Aorta (tissue), 5 donors: ENCODE measurements around the gene TFF1. TPM values are rescaled to one million over a fixed set of nuclear protein-coding genes. Genes with fewer than 3 reads are reported as not detected.
A peak's percentile ranks its signal among the peaks of the same experiment; 100 is the strongest.

Experiments used
- ATAC-seq: fragments of 200-7000 bp; cut with Tn5 transposase; one replicate; pipeline ENCODE4 v1.9.1; 2022; ENCODE audit warnings: moderate library complexity; ENCODE audit not compliant: low FRiP score
- DNase-seq, 2 donors: peaks; one replicate each; pipeline ENCODE4 v3.0.0-alpha.2; 2020
- H3K27ac ChIP-seq, 2 donors: one replicate each; pipeline ENCODE4 v1.5.1; 2013; ENCODE audit warnings: low read length in 2 of 2, mild to moderate bottlenecking in 2 of 2, moderate library complexity in 2 of 2, control low read depth in 1 of 2, inconsistent platforms in 1 of 2, low read depth in 1 of 2
- H3K27me3 ChIP-seq, 2 donors: one replicate each; pipeline ENCODE4 v1.6.1; 2013; ENCODE audit warnings: control low read depth in 1 of 2, low read length in 1 of 2, mild to moderate bottlenecking in 1 of 2, moderate library complexity in 1 of 2; ENCODE audit not compliant: insufficient read depth in 2 of 2, control insufficient read depth in 1 of 2
- H3K36me3 ChIP-seq, 2 donors: one replicate each; pipeline ENCODE4 v1.6.1; 2013; ENCODE audit warnings: control low read depth in 1 of 2, low read length in 1 of 2, mild to moderate bottlenecking in 1 of 2; ENCODE audit not compliant: insufficient read depth in 2 of 2, control insufficient read depth in 1 of 2
- H3K4me1 ChIP-seq, 2 donors: one replicate each; pipeline ENCODE4 v1.6.1; 2013; ENCODE audit warnings: low read length in 2 of 2, control low read depth in 1 of 2, mild to moderate bottlenecking in 1 of 2, moderate library complexity in 1 of 2; ENCODE audit not compliant: insufficient read depth in 2 of 2, control insufficient read depth in 1 of 2
- H3K4me3 ChIP-seq, 2 donors: one replicate each; pipeline ENCODE4 v1.5.1; 2013; ENCODE audit warnings: low read length in 2 of 2, control low read depth in 1 of 2, mild to moderate bottlenecking in 1 of 2
- H3K9me3 ChIP-seq: one replicate; pipeline ENCODE4 v1.6.1; 2013; ENCODE audit warnings: mild to moderate bottlenecking, low read length; ENCODE audit not compliant: control insufficient read depth
- WGBS, 2 donors: extraction: QIAGEN DNeasy Blood & Tissue Kit; methylation state at CpG; one replicate each; pipeline ENCODE4 v1.1.7; 2013; 5-methylcytosine and 5-hydroxymethylcytosine counted together
- intact Hi-C, 2 donors: fragments of 100-400 bp; cut with DNase I; formaldehyde crosslinking; loops; one replicate each; pipeline versions ENCODE4 v1.14.2 to v1.15.0; 2022
- polyA plus RNA-seq, 2 donors: library from polyadenylated mRNA; stranded (reverse); fragments of 200-250 nt; gene quantifications; one replicate each; pipeline ENCODE4 v1.2.3, GENCODE V29; 2013
- total RNA-seq, 2 donors: library from RNA; stranded (reverse); fragmentation: NEBNext Ultra II Directional; extraction: Animal tissue kit (Norgen Biotek cat#: 25700); gene quantifications; one replicate each; pipeline ENCODE4 v1.2.1, GENCODE V29; 2021
- donor health status: healthy with polysubstance abuse.
- donor health status: Bipolar disorder and iron deficiency.
- donor health status: DM: no; HTN: no; CAD: no.
- donor health status: DM: no; HTN: no; CAD: no.
- donor health status: DM: yes; HTN: yes; CAD: no.

TFF1 gene
- total and polyA plus RNA-seq, 4 donors: 7.6 to 32.4 TPM; not detected in 2

GRCh38 chr21:42341776-42342542 lies 24.4 kb downstream of the TFF1 start:
- no peaks in the 10 kb centered on the region for H3K27me3 ChIP-seq
- intact Hi-C loops: no loop called here
- no peak overlapping the region for H3K27ac ChIP-seq
- no peak for ATAC-seq
- no peak for DNase-seq
- no peaks in the 10 kb centered on the region for H3K36me3 ChIP-seq
- WGBS, 2 donors: 87 to 89% methylated on average over 15 of the region's 15 CpGs
- no peaks in the 10 kb centered on the region for H3K9me3 ChIP-seq
- no peaks in the 10 kb centered on the region for H3K4me1 ChIP-seq
- H3K4me3 ChIP-seq: no peak overlapping the region

- Histone ChIP-seq H3K36me3 (no peaks in the 10 kb centered on the region), H3K9me3 (no peaks in the 10 kb centered on the region), H3K4me3 (no peak overlapping the region), H3K27me3 (no peaks in the 10 kb centered on the region), H3K27ac (no peak overlapping the region), H3K4me1 (no peaks in the 10 kb centered on the region)
- no peak for DNase-seq
- WGBS, 2 donors: 68 to 72% methylated on average over 24 of the region's 24 CpGs
- intact Hi-C loops: no loop called here
- ATAC-seq: no peak
Measured at GRCh38 chr21:42340187-42341050, 25.9 kb downstream of the TFF1 start.

GRCh38 chr21:42338729-42339715 lies 27.3 kb downstream of the TFF1 start:
- Histone ChIP-seq H3K36me3 (no peaks in the 10 kb centered on the region), H3K4me1 (no peaks in the 10 kb centered on the region), H3K27ac (no peak overlapping the region), H3K4me3 (no peak overlapping the region), H3K9me3 (no peaks in the 10 kb centered on the region), H3K27me3 (no peaks in the 10 kb centered on the region)
- DNase-seq: no peak
- no peak for ATAC-seq
- 90 to 94% methylated on average over 17 of the region's 17 CpGs for WGBS, 2 donors
- intact Hi-C loops: no loop called here

- Histone ChIP-seq H3K9me3 (no peaks in the 10 kb centered on the region), H3K27me3 (no peaks in the 10 kb centered on the region), H3K36me3 (no peaks in the 10 kb centered on the region), H3K27ac (no peak overlapping the region), H3K4me3 (no peak overlapping the region), H3K4me1 (no peaks in the 10 kb centered on the region)
- intact Hi-C loops: no loop called here
- DNase-seq (peak in 1 of 2 donors; percentile 65), ATAC-seq (peak; percentile 54)
- 24 to 32% methylated on average over 23 of the region's 23 CpGs for WGBS, 2 donors
Measured at GRCh38 chr21:42337830-42338728, 28.3 kb downstream of the TFF1 start.

DNA sequence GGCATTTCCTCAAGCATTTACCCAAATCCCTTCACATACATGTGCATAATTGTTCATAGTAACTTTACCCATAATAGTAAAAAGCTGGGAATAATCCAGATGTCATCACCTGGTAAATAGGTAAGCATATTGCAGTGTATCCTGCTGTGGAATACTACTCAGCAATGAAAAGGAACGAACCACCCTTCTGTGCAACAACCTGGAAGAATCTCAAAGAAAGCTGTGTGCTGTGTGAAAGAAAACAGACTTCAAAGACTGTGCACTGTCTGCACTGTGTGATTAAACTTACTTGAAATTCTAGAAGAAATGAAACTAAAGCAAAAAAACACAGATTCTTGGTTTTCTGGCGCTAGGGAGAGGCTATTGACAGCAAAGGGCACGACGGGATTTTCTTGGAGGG lies 29.1 kb downstream of the TFF1 start:
- 82 to 83% methylated on average over 4 of the region's 4 CpGs for WGBS, 2 donors

GRCh38 chr21:42336054-42336453 lies 30.3 kb downstream of the TFF1 start:
- H3K27ac ChIP-seq: no peak overlapping the region
- no peaks in the 10 kb centered on the region for H3K4me1 ChIP-seq
- H3K4me3 ChIP-seq: no peak overlapping the region
- intact Hi-C loops: no loop called here
- no peaks in the 10 kb centered on the region for H3K36me3 ChIP-seq
- no peaks in the 10 kb centered on the region for H3K27me3 ChIP-seq
- peaks cover 5% of the 10 kb centered on the region for H3K9me3 ChIP-seq
- ATAC-seq (no peak), DNase-seq (no peak)
- WGBS, 2 donors: 8 to 9% methylated on average over 10 of the region's 10 CpGs

More for the DNA sequence above, 29.1 kb downstream of the TFF1 start:
- no peak overlapping the region for H3K4me3 ChIP-seq
- no peaks in the 10 kb centered on the region for H3K36me3 ChIP-seq
- intact Hi-C loops: no loop called here
- H3K27me3 ChIP-seq: no peaks in the 10 kb centered on the region
- ATAC-seq (no peak), DNase-seq (no peak)
- peaks cover under 1% of the 10 kb centered on the region for H3K9me3 ChIP-seq
- no peaks in the 10 kb centered on the region for H3K4me1 ChIP-seq
- H3K27ac ChIP-seq: no peak overlapping the region

GRCh38 chr21:42332557-42333317 lies 33.6 kb downstream of the TFF1 start:
- Histone ChIP-seq H3K4me3 (no peak overlapping the region), H3K36me3 (no peaks in the 10 kb centered on the region), H3K27me3 (no peaks in the 10 kb centered on the region), H3K27ac (no peak overlapping the region), H3K9me3 (peaks cover 5% of the 10 kb centered on the region), H3K4me1 (no peaks in the 10 kb centered on the region)
- intact Hi-C loops: no loop called here
- DNase-seq: no peak
- WGBS, 2 donors: 69 to 73% methylated on average over 5 of the region's 5 CpGs
- no peak for ATAC-seq
